Vagina (tissue), 2 donors: Measurements from ENCODE around the gene TRIM33.

Experiments used
- POLR2AphosphoS5 ChIP-seq, 2 donors: sonication (generic); formaldehyde crosslinking; IDR thresholded peaks; one replicate each; pipeline ENCODE4 v1.9.0; 2017; ENCODE audit warnings: antibody characterized with exemption in 2 of 2, mild to moderate bottlenecking in 2 of 2, low read depth in 1 of 2; ENCODE audit not compliant: insufficient read depth in 1 of 2
- TF ChIP-seq, protein P1 (sequence below), 3 experiments: fragments of 450-650 bp in 2 of 3; fragments of 200-600 bp in 1 of 3; sonication (generic) in 1 of 3; IDR thresholded peaks; one replicate each; pipeline ENCODE4 v1.5.1; 2017 to 2019; ENCODE audit warnings: antibody characterized with exemption in 3 of 3, mild to moderate bottlenecking in 2 of 3, moderate library complexity in 2 of 3

DNA sequence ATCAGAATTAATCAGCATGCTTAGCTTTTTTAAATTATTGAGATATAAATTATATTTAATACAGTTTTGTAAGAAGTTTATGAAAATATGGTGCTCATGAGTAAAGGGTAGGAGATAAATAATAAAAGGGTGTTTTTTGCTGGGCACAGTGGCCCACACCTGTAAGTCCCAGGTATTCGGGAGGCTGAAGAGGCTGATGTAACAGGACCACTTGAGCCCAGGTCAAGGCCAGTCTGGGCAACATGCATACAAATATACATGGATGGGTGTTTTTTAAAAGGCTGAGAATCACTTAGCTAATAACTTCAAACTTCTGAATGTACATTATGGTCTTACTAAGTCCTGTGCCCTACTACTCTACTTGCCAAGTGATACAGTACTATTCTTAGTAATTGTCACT, 73.2 kb downstream of the TRIM33 start:
- TF ChIP-seq, protein P1, sequence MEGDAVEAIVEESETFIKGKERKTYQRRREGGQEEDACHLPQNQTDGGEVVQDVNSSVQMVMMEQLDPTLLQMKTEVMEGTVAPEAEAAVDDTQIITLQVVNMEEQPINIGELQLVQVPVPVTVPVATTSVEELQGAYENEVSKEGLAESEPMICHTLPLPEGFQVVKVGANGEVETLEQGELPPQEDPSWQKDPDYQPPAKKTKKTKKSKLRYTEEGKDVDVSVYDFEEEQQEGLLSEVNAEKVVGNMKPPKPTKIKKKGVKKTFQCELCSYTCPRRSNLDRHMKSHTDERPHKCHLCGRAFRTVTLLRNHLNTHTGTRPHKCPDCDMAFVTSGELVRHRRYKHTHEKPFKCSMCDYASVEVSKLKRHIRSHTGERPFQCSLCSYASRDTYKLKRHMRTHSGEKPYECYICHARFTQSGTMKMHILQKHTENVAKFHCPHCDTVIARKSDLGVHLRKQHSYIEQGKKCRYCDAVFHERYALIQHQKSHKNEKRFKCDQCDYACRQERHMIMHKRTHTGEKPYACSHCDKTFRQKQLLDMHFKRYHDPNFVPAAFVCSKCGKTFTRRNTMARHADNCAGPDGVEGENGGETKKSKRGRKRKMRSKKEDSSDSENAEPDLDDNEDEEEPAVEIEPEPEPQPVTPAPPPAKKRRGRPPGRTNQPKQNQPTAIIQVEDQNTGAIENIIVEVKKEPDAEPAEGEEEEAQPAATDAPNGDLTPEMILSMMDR (IDR thresholded peaks at IDR 0.05): no peak
- TF ChIP-seq POLR2AphosphoS5 (IDR thresholded peaks at IDR 0.05; ENCODE audit: insufficient read depth in 1 of 2, low read depth in 1 of 2): no peak
